Mucosa of rectum (tissue), 2 donors: ENCODE measurements around the gene TBX10.
"Not testable (repeated sequence)": the region's sequence is repeated elsewhere in the genome, so short reads cannot be mapped to it uniquely, and the experiment has no call there.

Experiments used
- H3K27ac ChIP-seq, 2 donors: one replicate each; pipeline ENCODE4 v1.7.0; 2013; ENCODE audit warnings: inconsistent platforms in 2 of 2, low read depth in 2 of 2, low read length in 2 of 2
- H3K27me3 ChIP-seq, 2 donors: one replicate each; pipeline ENCODE4 v1.7.0; 2013; ENCODE audit warnings: low read length in 2 of 2; ENCODE audit not compliant: control insufficient read depth in 2 of 2, insufficient read depth in 2 of 2
- H3K36me3 ChIP-seq, 2 donors: one replicate each; pipeline ENCODE4 v1.7.0; 2013; ENCODE audit warnings: low read length in 2 of 2; ENCODE audit not compliant: control insufficient read depth in 2 of 2, insufficient read depth in 2 of 2
- H3K4me1 ChIP-seq, 2 donors: one replicate each; pipeline ENCODE4 v1.7.0; 2013; ENCODE audit warnings: low read length in 2 of 2, mild to moderate bottlenecking in 1 of 2; ENCODE audit not compliant: control insufficient read depth in 2 of 2, insufficient read depth in 2 of 2
- H3K4me3 ChIP-seq, 2 donors: one replicate each; pipeline ENCODE4 v1.7.0; 2013; ENCODE audit warnings: low read length in 2 of 2
- H3K9ac ChIP-seq, 2 donors: one replicate each; pipeline ENCODE4 v1.7.0; 2013; ENCODE audit warnings: low read length in 2 of 2, low read depth in 1 of 2, mild to moderate bottlenecking in 1 of 2
- H3K9me3 ChIP-seq, 2 donors: one replicate each; pipeline ENCODE4 v1.7.0; 2013; ENCODE audit warnings: low read length in 2 of 2; ENCODE audit not compliant: control insufficient read depth in 2 of 2
- donor health status: healthy.
- donor health status: Normal muscosa, but diverticular disease.

The TBX10 gene

DNA sequence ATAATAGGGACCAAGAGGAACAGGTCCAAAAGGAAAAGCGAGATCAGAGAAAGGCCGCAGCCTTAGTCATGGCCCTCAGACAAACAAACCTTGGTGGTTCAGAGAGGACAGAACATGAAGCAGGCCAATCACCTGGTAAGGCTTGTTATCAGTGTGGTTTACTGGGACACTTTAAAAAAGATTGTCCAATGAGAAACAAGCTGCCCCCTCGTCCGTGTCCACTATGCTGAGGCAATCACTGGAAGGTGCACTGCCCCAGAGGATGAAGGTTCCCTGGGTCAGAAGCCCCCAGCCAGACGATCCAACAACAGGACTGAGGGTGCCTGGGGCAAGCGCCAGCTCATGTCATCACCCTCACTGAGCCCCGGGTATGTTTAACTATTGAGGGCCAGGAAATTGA is 16.7 kb downstream of the TBX10 start:
- not testable (repeated sequence) for H3K27ac ChIP-seq, H3K4me1 ChIP-seq, H3K4me3 ChIP-seq, H3K36me3 ChIP-seq, H3K9me3 ChIP-seq, H3K27me3 ChIP-seq, H3K9ac ChIP-seq

DNA sequence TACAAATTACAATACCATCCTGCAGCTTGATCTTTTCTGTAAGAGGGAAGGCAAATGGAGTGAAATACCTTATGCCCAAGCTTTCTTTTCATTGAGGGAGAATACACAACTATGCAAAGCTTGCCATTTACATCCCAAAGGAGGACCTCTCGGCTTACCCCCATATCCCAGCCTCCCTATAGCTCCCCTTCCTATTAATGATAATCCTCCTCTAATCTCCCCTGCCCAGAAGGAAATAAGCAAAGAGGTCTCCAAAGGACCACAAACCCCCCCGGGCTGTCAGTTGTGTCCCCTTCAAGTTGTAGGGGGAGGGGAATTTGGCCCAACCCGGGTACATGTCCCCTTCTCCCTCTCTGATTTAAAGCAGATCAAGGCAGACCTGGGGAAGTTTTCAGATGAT is 17.6 kb downstream of the TBX10 start:
- H3K4me3 ChIP-seq, H3K27me3 ChIP-seq, H3K9ac ChIP-seq, H3K36me3 ChIP-seq, H3K27ac ChIP-seq, H3K9me3 ChIP-seq, H3K4me1 ChIP-seq: not testable (repeated sequence)

DNA sequence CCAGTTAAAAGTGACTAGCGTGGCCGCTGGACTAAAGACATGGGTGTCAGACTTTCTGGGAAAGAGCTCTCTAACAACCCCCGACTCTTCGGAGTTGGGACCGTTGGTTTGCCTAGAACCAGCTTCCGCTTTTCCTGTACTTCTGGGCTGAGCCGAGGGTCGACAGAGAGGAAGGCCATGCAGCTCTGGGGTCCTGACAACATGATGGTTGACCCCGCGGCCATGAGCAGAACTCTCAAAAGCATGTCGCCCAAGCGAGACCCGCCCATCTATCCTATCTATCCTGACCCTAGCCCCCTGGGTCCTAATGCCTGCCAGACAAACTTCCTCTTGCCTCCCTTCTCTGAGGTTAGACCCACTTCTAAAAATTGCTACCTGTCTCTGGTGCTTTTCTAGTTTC is 18.9 kb downstream of the TBX10 start:
- not testable (repeated sequence) for H3K9me3 ChIP-seq, H3K4me3 ChIP-seq, H3K4me1 ChIP-seq, H3K27ac ChIP-seq, H3K9ac ChIP-seq, H3K27me3 ChIP-seq, H3K36me3 ChIP-seq

DNA sequence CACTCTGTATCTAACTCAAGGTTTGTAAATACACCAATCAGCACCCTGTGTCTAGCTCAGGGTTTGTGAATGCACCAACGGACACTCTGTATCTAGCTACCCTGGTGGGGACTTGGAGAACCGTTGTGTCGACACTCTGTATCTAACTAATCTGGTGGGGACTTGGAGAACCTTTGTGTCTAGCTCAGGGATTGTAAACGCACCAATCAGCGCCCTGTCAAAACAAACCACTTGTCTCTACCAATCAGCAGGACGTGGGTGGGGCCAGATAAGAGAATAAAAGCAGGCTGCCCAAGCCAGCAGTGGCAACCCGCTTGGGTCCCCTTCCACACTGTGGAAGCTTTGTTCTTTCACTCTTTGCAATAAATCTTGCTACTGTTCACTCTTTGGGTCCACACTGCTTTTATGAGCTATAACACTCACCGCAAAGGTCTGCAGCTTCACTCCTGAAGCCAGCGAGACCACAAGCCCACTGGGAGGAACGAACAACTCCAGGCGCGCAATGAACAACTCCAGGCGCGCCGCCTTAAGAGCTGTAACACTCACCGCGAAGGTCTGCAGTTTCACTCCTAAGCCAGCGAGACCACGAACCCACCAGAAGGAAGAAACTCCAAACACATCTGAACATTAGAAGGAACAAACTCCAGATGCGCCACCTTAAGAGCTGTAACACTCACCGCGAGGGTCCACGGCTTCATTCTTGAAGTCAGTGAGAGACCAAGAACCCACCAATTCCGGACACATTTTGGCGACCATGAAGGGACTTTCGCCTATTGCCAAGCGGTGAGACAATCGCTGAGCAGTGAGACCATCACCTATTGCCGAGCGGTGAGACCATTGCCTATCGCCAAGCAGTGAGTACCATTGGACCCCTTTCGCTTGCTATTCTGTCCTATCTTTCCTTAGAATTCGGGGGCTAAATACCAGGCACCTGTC is 19.6 kb downstream of the TBX10 start:
- not testable (repeated sequence) for H3K9me3 ChIP-seq, H3K4me1 ChIP-seq, H3K36me3 ChIP-seq, H3K4me3 ChIP-seq, H3K27me3 ChIP-seq, H3K27ac ChIP-seq, H3K9ac ChIP-seq

DNA sequence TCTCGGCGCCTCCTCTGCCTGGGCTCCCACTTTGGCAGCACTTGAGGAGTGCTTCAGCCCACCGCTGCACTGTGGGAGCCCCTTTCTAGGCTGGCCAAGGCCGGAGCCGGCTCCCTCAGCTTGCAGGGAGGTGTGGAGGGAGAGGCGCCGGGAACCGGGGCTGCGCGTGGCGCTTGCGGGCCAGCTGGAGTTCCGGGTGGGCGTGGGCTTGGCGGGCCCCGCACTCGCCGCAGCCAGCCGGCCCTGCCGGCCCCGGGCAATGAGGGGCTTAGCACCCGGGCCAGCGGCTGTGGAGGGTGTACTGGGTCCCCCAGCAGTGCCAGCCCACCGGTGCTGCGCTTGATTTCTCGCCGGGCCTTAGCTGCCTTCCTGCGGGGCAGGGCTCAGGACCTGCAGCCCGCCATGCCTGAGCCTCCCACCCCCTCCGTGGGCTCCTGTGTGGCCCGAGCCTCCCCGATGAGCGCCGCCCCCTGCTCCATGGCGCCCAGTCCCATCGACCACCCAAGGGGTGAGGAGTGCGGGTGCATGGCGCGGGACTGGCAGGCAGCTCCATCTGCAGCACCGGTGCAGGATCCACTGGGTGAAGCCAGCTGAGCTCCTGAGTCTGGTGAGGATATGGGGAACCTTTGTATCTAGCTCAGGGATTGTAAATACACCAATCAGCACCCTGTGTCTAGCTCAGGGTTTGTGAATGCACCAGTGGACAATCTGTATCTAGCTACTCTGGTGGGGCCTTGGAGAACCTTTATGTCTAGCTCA is 20.5 kb downstream of the TBX10 start:
- H3K9me3 ChIP-seq, H3K4me1 ChIP-seq, H3K9ac ChIP-seq, H3K27ac ChIP-seq, H3K36me3 ChIP-seq, H3K27me3 ChIP-seq, H3K4me3 ChIP-seq: not testable (repeated sequence)

DNA sequence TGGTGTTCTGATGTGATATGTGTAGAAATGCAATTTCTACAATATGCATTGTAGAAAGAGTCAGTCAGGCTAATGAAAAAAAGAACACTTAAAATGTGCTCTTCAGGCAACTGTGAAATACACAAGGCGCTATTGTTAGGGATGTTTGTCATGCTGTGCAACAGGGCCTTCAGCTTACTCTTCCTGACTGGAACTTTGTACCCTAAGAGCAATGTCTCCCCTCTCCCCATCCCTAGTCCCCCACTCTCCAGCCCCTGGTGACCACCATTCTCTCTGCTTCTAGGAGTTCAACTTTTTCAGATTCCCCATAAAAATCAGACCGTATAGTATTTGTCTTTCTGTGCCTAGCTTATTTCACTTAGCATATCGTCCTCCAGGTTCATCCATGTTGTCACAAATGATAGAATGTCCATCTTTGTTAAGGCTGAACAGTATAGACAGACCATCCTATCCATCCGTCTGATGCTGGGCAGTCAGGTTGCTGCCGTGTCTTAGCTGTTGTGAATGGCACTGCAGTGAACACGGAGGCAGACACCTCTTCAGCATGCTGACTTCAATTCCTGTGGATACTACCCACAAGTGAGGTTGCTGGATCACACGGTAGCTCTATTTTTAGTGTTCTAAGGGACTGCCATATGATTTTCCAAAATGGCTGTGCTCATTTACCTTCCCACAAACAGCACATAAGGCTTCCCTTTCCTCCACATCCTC is 22.2 kb downstream of the TBX10 start:
- H3K36me3 ChIP-seq: peaks cover under 1 to 5% of the 10 kb centered on the region in 2 donors
- H3K9me3 ChIP-seq: no peaks in the 10 kb centered on the region
- H3K4me1 ChIP-seq: peaks cover 9 to 13% of the 10 kb centered on the region in 2 donors
- no peak overlapping the region for H3K9ac ChIP-seq
- no peak overlapping the region for H3K4me3 ChIP-seq
- H3K27ac ChIP-seq: no peak overlapping the region
- H3K27me3 ChIP-seq: peaks cover 0 to 7% of the 10 kb centered on the region in 2 donors

DNA sequence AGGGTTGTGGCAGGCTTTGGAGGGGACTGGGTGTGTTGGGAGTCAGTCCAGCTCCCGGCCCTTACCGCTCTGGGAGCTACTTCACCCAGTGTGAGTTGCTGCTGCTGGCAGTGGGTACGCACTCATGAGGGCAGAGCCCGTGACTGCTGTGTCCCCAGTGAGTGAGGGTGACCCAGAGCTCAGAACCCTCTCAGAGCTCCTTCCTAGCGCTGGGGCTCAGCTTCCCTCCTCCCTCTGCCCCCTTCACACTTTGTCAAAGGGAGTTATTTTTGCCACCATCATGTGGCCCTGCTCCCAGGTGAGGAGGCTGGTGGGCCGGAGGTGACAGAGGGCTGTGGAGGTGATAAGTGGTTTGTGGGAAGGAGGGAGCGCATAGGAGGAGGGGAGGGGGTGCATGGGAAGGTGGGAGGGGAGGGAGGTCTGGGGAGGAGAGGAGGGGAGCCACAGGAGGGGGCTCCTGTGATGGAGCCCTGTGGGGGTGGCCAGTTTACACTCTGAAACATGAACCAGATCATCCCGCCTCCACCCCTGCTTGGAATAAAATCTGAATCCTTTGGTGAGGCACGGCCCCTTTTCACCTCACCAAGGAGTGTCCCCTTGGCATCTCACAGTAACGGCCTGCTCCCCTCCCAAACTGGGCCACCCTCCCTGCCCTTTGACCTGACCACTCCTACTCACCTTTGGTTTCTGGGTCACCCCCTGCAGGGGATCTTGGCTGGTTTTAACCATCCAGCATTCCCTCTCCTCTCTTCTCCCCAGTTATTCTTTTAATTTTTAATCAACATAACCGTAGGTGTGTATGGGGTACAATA is 22.9 kb downstream of the TBX10 start:
- Histone ChIP-seq H3K36me3 (peaks cover 7 to 11% of the 10 kb centered on the region in 2 donors), H3K4me1 (peaks cover 9 to 13% of the 10 kb centered on the region in 2 donors), H3K4me3 (no peak overlapping the region), H3K9me3 (no peaks in the 10 kb centered on the region), H3K9ac (no peak overlapping the region), H3K27ac (no peak overlapping the region), H3K27me3 (peaks cover 0 to 7% of the 10 kb centered on the region in 2 donors)

DNA sequence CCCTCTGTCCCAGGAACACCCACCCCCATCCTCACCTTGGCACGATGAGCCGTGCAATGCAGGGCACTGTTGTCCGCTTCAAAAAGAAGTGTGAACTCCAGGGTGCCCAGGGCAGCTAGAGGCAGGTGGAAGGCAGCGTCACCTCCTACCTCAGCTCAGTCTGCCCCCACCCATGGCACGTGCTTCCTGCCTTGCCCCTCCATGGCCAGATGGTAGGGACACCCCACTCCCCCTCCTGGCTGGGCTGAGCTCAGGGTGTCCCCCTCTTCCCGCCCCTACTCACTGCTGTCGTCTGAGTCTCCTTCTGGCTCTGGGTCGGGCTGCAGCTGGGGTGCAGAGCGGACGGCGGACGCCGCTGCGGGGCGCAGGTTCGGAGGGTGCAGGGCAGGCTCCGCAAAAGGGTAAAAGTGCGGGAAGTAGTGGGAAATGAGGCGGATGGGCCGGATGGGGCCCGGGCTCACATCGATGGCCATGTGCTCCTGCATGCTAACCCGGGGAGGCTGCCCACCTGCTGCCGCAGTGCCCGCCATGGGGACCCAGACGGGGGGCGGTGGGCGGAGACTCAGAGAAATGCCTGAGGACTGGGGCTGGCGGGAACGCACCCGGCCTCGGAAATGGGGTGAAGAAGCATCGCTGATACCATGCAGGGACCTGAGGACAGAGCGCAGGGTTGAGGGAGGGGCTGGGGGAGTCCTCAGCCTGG is 23.7 kb downstream of the TBX10 start:
- no peak overlapping the region for H3K27ac ChIP-seq
- peaks cover 14 to 18% of the 10 kb centered on the region in 2 donors for H3K36me3 ChIP-seq
- no peak overlapping the region for H3K4me3 ChIP-seq
- H3K27me3 ChIP-seq: peaks cover 0 to 7% of the 10 kb centered on the region in 2 donors
- no peaks in the 10 kb centered on the region for H3K9me3 ChIP-seq
- peaks cover 9 to 13% of the 10 kb centered on the region in 2 donors for H3K4me1 ChIP-seq
- no peak overlapping the region for H3K9ac ChIP-seq
